SK-N-MC (cell line): ENCODE data around the gene ZNF440.

ENCODE experiments used
- EZH2 ChIP-seq: fragments of 200-600 bp; sonication (generic); IDR thresholded peaks from one replicate; pipeline ENCODE4 v1.6.1; 2017; ENCODE audit warnings: antibody characterized with exemption
- FOXP2 ChIP-seq: optimal IDR thresholded peaks from 2 replicates; pipeline ENCODE3; 2011; ENCODE audit warnings: mild to moderate bottlenecking, moderate library complexity; ENCODE audit not compliant: insufficient read depth; ENCODE audit errors: extremely low read length, control extremely low read depth
- POLR2AphosphoS5 ChIP-seq: IDR thresholded peaks from 2 replicates; pipeline ENCODE4 v1.6.1; 2012; ENCODE audit warnings: mild to moderate bottlenecking, low read depth, low read length, borderline replicate concordance

DNA sequence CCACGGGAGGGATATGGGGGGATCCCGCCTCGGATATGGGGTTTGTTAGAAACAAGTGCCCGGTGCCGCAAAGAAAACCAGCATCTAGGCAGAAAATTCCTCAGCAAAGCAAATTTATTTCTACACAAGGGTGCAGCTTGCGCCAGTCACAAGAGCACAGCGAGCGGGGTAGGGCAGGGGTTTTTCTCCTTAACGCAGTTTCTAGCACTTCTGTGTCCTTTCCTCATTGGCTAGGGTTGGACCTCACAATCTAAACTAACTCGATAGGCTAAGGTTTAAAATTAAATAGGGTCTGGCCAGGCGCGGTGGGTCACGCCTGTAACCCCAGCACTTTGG is 595 bp downstream of the ZNF440 start:
- TF ChIP-seq POLR2AphosphoS5 = no peak
- no peak for TF ChIP-seq EZH2
- TF ChIP-seq FOXP2 = no peak
